HS-27A (cell line): ENCODE measurements around the gene CMTM2.
A peak's percentile ranks its signal among the peaks of the same experiment; 100 is the strongest.
"Not testable (repeated sequence)": the region's sequence is repeated elsewhere in the genome, so short reads cannot be mapped to it uniquely, and the experiment has no call there.

Experiments
- DNase-seq: peaks from one replicate; pipeline ENCODE4 v3.0.0-alpha.2; 2012; ENCODE audit warnings: low read depth, missing footprints

The CMTM2 gene

GRCh38 chr16:66605979-66606751 lies 26.9 kb downstream of the CMTM2 start:
- DNase-seq, result no peak

- peak; percentile 70 for DNase-seq
Observed at GRCh38 chr16:66608241-66609138, 29.2 kb downstream of the CMTM2 start.

GRCh38 chr16:66609139-66609510 lies 29.9 kb downstream of the CMTM2 start:
- no peak for DNase-seq

DNA sequence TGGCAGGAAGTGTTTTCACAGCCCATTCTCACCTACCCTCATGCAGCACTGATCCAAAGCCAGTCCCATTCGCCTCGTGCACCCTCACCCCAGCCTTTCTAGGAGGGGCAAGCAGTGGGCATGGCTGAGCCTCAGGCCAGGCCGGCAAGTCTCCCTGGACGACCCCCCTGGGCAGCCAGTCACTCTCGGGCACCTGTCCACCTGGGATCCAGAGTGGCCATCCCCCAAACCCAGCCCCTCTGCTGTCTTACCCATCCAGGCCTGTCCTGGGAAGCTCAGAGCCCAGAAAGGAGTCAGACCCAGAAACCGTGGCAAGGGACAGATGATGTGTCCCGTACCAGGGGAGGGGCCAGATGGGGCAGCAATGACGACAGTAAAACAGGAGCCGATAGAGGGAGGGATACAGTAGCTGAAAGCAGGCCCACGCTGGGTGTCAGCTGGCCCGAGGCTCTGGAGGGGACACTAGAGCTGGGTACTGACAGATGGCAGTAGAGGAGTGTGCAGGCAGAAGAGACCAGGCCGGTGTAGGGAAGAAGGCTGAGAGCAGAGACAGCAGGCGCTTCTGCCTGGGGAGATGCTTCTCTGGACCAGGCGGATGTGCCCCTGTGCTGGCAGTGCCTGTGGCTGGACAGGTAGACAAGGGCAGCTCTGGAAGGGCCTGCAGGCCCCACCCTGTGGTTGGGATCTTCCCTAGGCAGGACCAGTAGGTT lies 31.0 kb downstream of the CMTM2 start:
- no peak for DNase-seq

GRCh38 chr16:66611911-66612310 lies 32.6 kb downstream of the CMTM2 start:
- DNase-seq, result not testable (repeated sequence)

DNA sequence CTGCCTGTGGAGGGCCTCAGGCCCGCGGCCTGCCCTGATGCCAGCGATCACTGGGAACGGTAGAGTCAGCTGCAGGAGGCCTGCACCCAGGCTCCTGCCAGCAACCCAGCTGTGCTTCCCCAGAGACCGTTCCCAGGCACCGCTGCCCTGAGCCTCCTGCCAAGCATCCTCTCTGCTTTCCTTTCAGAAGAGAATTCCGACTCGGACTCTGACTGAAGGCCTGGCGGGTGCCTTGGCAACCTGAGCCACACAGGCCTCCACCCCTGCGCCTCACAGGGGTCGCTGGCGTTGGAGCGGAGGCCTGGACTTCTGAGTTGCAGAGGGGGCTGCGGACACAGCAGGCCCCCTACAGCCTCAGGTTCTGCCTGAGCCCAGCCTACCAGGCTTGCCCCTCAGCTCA lies 33.2 kb downstream of the CMTM2 start:
- DNase-seq, result no peak

DNA sequence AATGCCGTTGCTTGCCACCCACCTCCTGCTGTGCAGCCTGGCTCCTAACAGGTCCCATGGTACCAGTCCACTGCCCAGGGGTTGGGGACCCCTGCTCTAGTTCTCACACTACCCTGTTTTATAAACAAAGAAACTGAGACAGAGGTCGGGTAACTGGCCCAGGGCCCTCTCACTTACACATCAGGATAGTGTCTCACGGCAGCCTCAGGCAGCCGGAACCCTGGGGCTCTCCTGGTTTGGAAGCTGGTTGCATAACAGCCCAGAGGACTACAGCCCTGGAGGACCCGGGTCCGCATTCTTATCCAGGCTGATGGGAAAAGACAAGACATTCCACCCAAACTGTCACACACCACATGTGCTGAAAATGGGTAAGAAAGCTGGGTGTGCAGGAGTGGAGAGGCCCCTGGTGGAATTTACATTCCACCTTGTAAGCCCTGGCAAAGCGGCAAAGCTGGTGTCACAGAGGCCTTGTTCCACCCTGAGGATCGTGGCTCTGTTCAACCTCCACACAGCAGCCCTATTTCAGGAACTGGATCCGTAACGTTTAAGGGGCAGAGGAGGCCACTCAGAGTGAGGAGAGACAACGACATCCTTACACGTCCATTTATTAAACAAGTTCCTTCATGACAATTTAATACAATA lies 35.0 kb downstream of the CMTM2 start:
- no peak for DNase-seq

DNA sequence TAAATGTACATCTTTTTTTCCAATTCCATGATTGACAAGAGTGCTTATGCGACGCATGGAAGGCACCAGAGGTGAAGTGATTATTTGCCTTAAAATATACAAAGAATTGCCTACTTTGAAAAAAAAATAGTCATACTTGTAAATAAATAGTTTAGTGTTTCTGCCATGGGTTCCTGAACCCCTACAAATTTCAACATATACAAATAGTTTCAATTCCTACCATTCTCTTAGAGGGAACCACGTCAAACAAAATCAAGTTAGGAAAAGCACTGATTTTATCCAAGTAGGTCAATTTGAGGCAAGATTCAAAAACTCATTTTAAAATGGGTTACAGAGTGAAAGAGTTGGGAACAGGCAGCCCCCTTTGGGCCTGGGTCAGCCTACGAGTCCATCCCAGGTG lies 36.9 kb downstream of the CMTM2 start:
- no peak for DNase-seq

DNA sequence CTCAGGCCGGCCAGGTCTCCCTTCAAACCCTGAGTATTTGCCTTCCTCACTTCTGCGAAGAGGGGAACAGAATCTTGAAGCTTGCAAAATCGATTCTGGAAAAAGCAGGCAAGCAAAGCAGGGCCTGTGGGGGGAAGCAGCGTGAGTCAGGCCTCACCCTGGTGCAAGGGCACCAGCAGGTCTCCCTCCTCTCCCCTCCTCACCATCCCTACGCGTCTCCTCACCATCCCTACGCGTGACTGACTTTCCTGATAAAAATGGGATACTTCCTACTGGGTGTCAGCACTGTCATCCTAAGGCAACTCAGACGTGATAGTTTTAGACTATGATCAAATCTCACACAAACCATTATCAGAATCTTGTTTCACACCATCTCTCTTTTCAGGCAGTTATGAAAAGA lies 37.3 kb downstream of the CMTM2 start:
- no peak for DNase-seq

GRCh38 chr16:66617010-66617434 lies 37.8 kb downstream of the CMTM2 start:
- DNase-seq, result no peak

- DNase-seq, result no peak
Observed at GRCh38 chr16:66617728-66618127, 38.5 kb downstream of the CMTM2 start.

- DNase-seq, result peak; percentile 94
Observed at GRCh38 chr16:66618588-66619375, 39.5 kb downstream of the CMTM2 start.

GRCh38 chr16:66619534-66620428 lies 40.5 kb downstream of the CMTM2 start:
- DNase-seq, result no peak

DNA sequence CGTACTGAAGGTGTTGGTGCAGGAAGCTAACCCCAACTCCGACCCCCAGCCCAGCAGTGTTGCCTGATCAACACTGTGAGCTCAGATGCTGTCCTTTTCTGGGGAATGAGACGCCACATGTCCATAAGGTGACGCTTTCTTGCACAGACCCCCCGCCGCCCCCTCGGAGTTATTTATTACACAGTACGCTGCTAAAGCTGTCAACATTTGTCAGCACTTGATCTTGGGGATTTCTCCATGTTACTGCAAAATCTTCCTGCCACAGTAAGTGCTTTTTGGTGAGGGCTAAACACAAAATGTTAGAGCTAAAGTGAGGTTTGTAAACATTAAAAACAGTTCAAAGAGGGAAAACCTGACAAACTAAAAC lies 41.1 kb downstream of the CMTM2 start:
- DNase-seq, result no peak

- DNase-seq, result no peak
Observed at GRCh38 chr16:66621973-66622372, 42.7 kb downstream of the CMTM2 start.

DNA sequence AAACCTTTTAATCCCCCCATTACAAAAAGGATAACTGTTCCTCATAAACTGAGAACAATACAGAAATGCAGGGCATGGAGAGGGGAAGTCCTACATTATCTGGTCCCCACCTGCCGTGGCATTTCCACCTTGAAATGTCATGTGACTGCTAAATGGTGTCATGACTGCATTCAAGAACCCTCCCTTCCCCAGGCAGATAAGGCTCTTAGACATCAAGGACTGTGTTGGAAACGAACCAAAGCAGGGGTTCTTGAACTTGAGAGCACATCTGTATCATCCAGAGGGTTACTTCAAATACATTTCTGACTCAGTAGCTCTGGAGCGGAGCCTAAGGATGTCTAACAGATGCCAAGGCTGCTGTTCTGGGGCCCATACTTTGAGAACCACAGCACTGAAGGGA lies 43.6 kb downstream of the CMTM2 start:
- no peak for DNase-seq

- no peak for DNase-seq
Observed at GRCh38 chr16:66623755-66624154, 44.5 kb downstream of the CMTM2 start.

GRCh38 chr16:66627611-66628378 lies 48.5 kb downstream of the CMTM2 start:
- not testable (repeated sequence) for DNase-seq

- no peak for DNase-seq
Observed at GRCh38 chr16:66629856-66630255, 50.6 kb downstream of the CMTM2 start.
